ENCODE data around the gene PPOX. TPM values are rescaled to one million over a fixed set of nuclear protein-coding genes. Genes with fewer than 3 reads are reported as not detected.

PPOX gene
- total RNA-seq, 3 donors from 2014 or later = 15.0 to 21.9 (median 16.3) TPM

DNA sequence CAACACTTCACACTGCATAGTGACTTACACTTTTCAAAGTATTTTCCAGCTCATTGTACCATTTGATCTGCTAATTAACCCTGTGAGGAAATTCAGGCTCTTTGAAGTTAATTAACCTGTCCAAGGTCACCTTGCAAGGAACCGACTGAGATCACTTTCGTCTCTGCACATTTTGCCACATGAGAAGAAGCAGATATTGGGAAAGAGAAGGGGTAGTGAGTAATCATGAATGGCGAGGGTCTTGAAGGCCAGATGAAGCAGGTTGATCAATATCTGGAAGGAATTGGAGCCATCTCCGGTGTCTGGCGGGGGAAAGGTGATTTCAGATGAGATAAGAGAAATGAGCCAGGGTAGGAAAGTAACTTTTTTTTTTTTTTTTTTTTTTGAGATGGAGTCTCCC, 53.8 kb downstream of the PPOX start:
- H3K9me3 ChIP-seq = no peaks in the 10 kb centered on the region
- ATAC-seq (no peak), DNase-seq (no peak)
- no peaks in the 10 kb centered on the region for H3K36me3 ChIP-seq (ENCODE audit: low read depth)
- no peaks in the 10 kb centered on the region for H3K4me1 ChIP-seq (ENCODE audit: low read depth)
- H3K4me3 ChIP-seq = no peak overlapping the region
- TF ChIP-seq, protein P1, sequence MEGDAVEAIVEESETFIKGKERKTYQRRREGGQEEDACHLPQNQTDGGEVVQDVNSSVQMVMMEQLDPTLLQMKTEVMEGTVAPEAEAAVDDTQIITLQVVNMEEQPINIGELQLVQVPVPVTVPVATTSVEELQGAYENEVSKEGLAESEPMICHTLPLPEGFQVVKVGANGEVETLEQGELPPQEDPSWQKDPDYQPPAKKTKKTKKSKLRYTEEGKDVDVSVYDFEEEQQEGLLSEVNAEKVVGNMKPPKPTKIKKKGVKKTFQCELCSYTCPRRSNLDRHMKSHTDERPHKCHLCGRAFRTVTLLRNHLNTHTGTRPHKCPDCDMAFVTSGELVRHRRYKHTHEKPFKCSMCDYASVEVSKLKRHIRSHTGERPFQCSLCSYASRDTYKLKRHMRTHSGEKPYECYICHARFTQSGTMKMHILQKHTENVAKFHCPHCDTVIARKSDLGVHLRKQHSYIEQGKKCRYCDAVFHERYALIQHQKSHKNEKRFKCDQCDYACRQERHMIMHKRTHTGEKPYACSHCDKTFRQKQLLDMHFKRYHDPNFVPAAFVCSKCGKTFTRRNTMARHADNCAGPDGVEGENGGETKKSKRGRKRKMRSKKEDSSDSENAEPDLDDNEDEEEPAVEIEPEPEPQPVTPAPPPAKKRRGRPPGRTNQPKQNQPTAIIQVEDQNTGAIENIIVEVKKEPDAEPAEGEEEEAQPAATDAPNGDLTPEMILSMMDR (IDR thresholded peaks at IDR 0.05) = no peak
- intact Hi-C loops (cut with DNase I, micrococcal nuclease) = loop anchor here in 1 of 2 donors (10.0 kb wide), 1 partner anchor 165 kb away; no protein-coding TSS in a partner anchor

Other genes starting within 250 kb of the PPOX start
- gene ITLN2, start 211.6 kb upstream of the PPOX start, total RNA-seq = not detected
- 100 to 1,000 TPM in 2 of 3 donors, 10 to 100 TPM in 1; 84.0 to 222 (median 157) TPM for gene F11R, start 145.3 kb upstream of the PPOX start, total RNA-seq
- 100 to 1,000 TPM in 1 of 3 donors, 10 to 100 TPM in 2; 48.9 to 105 (median 80.1) TPM for gene TSTD1, start 127.5 kb upstream of the PPOX start, total RNA-seq
- gene USF1, start 120.4 kb upstream of the PPOX start, total RNA-seq = 10 to 100 TPM; 66.8 to 80.5 (median 71.7) TPM
- gene ARHGAP30, start 96.5 kb upstream of the PPOX start, total RNA-seq = 1 to 10 TPM; 3.8 to 9.0 (median 8.1) TPM
- 1 to 10 TPM; 1.6 to 5.4 (median 4.6) TPM for gene NECTIN4, start 76.9 kb upstream of the PPOX start, total RNA-seq
- gene KLHDC9, start 68.1 kb upstream of the PPOX start, total RNA-seq = 10 to 100 TPM in 1 of 3 donors, 1 to 10 TPM in 2; 9.5 to 10.7 (median 9.7) TPM
- gene PFDN2, start 48.4 kb upstream of the PPOX start, total RNA-seq = 10 to 100 TPM; 20.7 to 40.2 (median 29.4) TPM
- 10 to 100 TPM; 56.7 to 79.7 (median 62.8) TPM for gene NIT1, start 48.3 kb upstream of the PPOX start, total RNA-seq
- gene DEDD, start 33.8 kb upstream of the PPOX start, total RNA-seq = 10 to 100 TPM; 33.3 to 43.0 (median 37.2) TPM
- gene UFC1, start 12.4 kb upstream of the PPOX start, total RNA-seq = 100 to 1,000 TPM in 1 of 3 donors, 10 to 100 TPM in 2; 88.6 to 114 (median 90.6) TPM
- 10 to 100 TPM; 20.1 to 35.4 (median 29.5) TPM for gene USP21, start 6.9 kb upstream of the PPOX start, total RNA-seq
- gene B4GALT3, start 11.1 kb downstream of the PPOX start, total RNA-seq = 10 to 100 TPM; 25.1 to 35.9 (median 33.3) TPM
- gene ADAMTS4, start 32.6 kb downstream of the PPOX start, total RNA-seq = 1 to 10 TPM in 2 of 3 donors, under 1 TPM in 1; 0.96 to 7.2 (median 3.8) TPM
- 100 to 1,000 TPM; 119 to 159 (median 154) TPM for gene NDUFS2, start 35.9 kb downstream of the PPOX start, total RNA-seq
- 10 to 100 TPM in 2 of 3 donors, 1 to 10 TPM in 1; 5.8 to 43.9 (median 27.1) TPM for gene FCER1G, start 48.9 kb downstream of the PPOX start, total RNA-seq
- not detected for gene APOA2, start 57.2 kb downstream of the PPOX start, total RNA-seq
- 10 to 100 TPM; 17.2 to 24.5 (median 23.5) TPM for gene TOMM40L, start 59.6 kb downstream of the PPOX start, total RNA-seq
- not detected for gene NR1I3, start 71.8 kb downstream of the PPOX start, total RNA-seq
- 10 to 100 TPM in 1 of 3 donors, 1 to 10 TPM in 1, under 1 TPM in 1; 0.41 to 12.2 (median 1.6) TPM for gene PCP4L1, start 92.3 kb downstream of the PPOX start, total RNA-seq
- gene MPZ, start 143.5 kb downstream of the PPOX start, total RNA-seq = 10 to 100 TPM in 1 of 3 donors, 1 to 10 TPM in 2; 2.1 to 12.2 (median 3.2) TPM
- 100 to 1,000 TPM; 194 to 244 (median 244) TPM for gene SDHC, start 148.0 kb downstream of the PPOX start, total RNA-seq
- not detected for gene CFAP126, start 201.4 kb downstream of the PPOX start, total RNA-seq

Measured in mucosa of descending colon (tissue), 3 donors.